Cortex of kidney (tissue), 1 donor: ENCODE results near the gene RUVBL1.

Source experiments
- DNase-seq: peaks from one replicate; lab custom pipeline; 2025; lab: John Stamatoyannopoulos, UW

The RUVBL1 gene

DNA sequence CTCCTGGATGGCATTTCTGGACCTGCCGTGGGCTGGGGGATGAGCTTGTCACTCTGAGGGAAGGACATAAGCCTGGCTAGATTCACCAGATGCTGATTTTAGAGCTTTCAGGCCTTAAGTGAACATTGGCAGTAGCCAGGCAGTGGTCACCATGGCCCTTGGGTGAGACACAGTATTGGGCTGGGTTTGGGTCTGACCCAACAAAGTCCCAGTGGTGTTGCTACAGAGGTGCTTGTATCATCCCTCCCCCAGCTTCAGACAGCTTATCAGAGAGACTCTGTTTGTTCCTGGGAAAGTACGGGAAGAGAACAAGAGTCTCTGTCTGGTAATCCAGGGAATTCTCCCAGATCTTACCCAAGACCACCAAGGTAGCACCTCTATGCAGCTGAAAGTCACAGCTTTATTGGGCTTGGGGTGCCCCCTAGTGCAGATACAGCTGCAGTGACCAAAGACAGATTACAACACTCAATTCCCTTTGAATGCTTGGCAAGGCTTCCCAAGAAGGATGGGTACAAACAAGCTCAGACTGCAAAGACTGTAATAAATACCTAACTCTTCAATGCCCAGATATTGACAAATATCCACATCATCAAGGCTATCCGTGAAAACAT lies 9.8 kb upstream of the RUVBL1 start:
- no peak for DNase-seq

DNA sequence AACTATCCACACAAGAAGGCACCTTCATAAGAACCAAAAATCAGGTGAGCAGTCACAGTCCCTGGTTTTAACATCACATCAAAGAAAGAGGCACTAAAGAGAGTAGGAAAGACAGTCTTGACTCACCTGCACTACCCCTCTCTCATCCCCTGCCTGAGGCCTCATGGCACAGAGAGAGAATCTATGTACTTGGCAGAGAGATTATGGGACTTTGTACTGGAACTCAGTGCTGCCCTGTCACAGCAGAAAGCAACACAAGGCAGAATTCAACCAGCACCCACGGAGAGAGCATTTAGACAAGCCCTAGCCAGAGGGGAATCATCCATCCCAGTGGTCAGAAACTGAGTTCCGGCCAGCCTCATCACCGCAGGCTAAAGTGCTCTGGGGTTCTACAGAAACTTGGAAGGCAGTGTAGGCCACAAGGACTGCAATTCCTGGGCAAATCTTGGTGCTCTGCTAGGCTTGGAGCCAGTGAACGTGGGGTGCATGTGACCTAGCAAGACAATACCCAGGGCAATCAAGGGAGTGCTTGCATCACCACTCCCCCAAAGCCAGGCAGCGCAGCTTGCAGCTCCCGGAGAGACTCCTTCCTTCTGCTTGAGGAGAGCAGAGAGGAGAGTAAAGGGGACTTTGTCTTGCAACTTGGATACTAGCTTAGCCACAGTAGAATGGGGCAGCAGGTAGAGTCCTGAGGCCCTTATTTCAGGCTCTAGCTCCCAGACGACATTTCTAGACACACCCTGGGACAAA lies 8.5 kb upstream of the RUVBL1 start:
- no peak for DNase-seq

DNA sequence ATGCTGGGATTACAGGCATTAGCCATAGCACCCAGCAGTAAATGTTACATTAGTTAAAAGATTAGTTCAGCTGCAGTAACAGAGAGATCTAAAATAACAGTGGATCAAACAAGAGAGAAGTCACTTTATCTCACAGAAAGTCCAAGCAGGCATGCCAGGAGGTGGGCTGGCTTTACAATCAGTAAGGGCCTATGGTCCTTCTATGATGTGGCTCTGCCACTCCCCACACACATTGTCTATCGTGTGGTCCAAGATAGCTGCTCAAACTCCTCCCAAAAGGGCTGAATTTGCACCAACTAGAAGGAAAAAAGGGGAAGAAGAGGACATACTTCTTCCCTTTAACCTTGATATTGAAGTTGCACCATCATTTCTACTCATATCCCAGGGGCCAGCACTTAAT lies 4.6 kb upstream of the RUVBL1 start:
- DNase-seq, result no peak

DNA sequence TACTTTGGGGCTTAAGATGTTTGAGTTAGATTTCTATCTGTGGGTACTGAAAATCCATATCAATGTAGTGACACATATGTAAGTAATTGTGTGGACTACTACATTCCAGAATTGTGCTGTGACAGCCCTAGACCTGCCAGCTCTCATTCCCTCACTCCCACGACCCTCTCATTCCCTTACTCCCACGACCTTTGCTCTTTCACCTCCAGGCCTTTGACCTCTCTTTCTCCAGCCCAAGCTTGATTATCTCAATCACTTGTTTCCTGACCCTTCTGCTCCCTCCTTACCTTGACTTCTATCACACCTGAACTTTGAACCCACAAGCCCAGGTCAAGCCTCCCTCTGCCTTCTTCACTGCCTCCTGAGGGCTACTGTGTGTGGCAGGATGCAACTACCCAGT lies 3.6 kb upstream of the RUVBL1 start:
- DNase-seq, result no peak

DNA sequence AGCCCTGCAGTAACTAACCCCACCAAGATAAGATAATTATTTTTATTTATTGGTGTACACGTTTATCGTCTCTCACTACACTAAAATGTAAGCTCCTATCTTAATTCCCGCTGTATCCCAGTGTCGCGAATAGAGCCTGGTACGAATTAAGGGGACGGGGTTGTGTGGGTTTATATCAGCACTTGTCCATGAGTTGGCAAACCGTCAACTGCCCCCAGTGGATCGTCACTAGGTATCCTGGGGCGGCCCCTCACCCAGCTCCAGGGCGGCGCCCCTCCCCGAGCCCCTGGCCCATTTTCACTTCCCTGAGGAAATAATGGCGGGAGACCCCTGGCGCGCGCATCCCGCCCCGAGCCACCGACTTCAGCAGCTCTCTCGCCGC lies 465 bp downstream of the RUVBL1 start:
- DNase-seq, result no peak

DNA sequence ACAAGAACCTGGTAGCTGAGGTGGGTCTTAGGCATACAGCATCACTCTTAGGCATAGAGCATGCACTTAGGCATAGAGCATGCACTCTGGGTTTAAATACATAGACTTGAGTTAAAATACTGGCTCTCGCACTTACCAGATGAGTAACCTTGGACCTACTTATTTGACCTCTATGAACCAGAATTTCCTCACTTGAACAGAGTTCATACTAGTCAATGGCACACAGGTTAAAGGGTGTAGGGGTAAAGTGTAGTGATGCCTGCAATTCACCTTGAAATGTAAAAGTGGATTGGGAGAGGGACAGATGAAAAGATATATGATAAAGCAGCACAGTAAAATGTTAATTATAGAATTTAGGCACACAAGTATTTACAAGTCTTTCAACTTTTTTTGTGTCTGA lies 1.6 kb downstream of the RUVBL1 start:
- no peak for DNase-seq

DNA sequence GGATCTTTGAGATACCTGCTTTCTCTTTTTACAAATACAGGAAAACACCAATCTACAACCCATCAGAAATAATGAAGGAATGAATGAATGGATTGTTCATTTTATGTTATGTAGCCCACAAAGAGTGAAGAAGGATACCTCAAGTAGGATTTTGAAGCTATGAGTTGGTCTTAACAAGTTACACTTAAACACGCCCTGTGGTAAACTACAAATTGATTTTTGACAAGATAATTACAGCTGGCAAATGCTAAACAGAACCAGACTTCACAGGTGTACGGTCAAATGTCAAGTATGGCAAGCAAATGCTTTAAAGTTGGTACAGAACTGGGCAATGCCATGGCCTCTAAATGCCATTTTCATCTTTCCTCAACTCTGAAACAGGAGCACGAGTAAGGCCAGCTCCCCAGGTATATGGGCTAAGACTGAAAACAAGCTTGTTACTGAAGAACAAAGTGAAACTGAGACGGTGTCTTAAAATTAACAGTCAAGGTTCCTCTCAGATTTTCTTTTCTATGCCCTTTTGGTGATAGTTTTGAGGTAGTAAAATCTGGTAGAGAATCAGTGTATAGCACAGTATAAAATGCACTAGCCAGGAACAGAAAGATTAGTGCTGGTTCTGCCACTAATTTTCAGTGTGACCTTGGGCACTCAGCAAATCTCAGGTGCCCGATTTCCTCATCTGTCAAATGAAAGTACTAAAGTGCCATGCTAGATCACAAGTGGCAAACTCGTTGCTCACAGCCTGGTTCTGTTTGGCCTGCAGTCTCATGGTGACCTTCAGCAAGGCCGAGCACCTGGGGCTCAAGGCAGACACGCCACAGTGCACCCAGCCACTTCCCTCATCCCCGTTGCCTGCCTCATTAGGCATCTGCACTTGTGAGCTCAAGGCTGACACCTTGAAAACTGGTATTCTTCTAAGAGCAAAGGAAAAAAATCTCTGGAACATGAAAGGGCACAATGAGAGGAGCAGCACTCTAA lies 9.5 kb downstream of the RUVBL1 start:
- no peak for DNase-seq

DNA sequence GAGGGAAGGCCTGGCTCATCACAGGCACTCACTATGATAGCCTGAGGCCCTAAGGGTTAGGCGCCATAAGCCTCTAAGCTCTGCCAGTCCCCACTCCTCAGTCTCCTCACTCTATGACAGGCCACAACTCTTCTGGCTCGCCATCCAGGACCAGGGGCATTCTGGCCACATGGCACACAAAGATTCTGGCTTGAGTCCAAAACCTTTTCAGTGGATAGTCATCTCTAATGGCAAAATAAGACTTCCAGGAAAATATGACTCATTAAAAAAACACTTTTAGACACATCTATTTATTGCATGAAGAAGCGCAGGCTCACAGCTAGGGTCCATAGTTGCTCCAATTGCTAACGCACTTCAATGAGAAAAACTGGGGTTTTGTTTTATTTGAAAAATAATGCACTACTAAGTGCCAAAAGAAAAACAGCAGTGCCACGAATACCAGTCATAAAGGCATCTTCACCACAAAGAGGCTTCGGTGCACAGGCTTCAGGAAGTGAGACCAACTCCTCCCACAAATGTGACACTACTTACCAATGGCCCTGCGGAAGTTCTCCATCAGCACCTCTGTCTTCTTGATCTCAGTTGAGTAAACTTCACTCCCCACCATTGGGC lies 11.1 kb downstream of the RUVBL1 start:
- DNase-seq, result no peak

DNA sequence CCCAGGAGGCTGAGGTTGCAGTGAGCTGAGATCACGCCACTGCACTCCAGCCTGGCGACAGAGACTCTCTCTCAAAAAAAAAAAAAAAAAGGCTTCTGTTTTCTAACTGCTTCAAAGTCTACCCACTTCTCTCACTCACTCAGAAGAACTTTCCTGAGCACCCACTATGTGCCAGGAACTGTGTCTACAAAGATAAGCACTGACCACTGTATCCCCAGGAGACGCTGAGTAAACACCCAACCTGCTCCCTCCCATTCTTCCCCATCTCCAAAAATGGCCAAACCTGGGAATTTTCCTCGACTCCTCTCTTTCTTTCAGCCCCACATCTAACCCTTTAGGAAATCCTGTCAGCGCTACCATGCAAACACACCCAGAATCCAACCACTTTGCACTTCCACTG lies 12.5 kb downstream of the RUVBL1 start:
- DNase-seq, result no peak

DNA sequence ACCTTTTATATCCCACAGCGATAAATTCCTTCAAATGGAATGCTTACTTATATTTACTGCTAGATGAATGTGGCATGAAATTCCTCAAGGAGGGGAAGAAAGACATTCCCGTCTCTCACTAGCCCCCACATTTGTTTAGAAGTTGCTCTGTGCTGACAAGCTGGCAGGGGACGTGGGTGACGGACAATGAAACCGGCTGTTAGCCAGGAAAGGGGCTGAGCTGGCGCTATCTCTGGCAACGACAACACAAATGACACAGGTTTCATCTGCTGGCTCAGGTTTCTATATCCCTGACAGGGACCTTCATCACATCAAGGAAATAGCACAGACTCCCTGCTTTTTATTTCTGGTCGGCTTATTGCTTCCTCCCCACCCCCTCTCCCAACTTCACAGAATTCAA lies 15.8 kb downstream of the RUVBL1 start:
- no peak for DNase-seq

DNA sequence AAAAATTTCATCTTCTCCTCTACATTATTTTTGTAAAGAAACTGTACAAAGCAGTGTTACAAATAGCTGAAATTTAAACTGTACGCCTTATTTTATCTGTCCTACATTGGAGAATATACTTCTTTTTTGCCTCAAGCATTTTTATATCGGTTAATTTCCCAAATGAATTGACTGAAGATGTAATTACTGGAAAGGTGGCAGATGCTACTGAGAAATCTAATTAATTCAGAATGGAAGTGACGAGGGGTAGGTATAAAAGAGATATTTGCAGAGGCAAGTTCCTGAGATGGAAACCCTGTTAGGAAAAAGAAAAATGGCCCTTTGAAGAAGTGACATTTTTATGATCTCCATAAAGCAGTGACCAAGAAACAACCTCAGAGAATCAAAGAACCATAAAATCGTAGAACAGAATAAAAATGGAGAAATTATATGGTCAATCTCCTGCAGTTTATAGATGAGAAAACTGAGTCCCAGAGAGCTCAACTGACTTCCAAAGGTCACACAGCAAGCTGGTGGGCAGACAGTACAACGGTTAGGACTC lies 20.4 kb downstream of the RUVBL1 start:
- DNase-seq, result no peak

DNA sequence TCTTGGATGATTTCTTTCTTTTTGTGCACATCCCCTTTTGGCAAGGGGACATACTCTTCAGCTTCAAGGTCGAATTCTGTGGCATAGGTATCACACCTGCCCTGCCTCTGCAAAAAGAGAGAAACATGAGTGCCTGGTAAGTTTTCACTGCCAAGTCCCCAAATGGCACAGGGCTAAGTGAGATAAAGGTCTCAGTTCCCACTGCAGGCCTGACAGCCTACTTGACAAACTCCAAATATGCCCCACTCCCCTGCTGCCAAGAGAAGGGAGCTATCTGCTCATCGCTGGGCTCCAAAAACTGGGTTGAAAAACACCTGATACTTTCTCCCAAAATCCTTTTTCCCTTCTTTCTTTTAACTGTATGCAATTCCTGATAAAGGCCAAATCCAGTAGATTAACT lies 23.0 kb downstream of the RUVBL1 start:
- DNase-seq, result no peak

DNA sequence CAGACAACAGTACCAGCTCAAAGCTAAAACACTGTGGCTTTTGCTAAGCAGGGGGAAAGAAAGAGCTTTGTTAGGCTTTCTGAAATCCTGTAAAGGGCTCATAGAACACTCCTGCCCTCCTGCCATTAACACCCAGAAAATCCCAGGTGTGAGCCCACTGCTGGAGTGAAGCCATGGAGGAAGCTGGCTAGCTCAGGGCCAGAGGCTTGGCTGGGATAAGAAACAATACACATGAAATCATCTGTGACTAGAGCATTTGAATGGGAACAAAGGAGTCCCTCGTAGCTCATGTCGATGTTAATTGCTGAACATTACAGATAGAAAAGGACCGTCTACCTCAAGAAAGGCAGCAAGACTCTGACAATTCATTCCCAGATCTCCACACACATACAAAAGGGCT lies 23.5 kb downstream of the RUVBL1 start:
- DNase-seq, result no peak

DNA sequence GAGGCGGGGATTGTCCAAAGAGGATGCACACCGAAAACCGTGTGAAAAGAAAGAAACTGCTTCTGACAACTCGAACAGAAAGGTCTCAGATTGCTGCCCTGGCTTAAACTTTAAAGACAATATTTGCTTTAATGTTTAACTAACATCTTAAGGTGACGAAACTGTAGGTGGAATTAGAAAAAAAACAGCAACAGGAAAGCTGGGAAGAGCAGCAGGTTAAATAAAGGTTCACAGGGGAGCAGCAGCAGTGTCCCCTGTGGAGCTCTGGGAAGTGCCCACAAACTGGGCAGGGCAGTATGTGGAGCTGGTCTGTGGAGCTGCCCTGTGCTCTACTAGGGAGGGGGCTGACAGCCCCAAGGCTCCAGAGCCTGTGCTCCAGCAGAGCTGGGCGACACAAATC lies 25.4 kb downstream of the RUVBL1 start:
- DNase-seq, result no peak

DNA sequence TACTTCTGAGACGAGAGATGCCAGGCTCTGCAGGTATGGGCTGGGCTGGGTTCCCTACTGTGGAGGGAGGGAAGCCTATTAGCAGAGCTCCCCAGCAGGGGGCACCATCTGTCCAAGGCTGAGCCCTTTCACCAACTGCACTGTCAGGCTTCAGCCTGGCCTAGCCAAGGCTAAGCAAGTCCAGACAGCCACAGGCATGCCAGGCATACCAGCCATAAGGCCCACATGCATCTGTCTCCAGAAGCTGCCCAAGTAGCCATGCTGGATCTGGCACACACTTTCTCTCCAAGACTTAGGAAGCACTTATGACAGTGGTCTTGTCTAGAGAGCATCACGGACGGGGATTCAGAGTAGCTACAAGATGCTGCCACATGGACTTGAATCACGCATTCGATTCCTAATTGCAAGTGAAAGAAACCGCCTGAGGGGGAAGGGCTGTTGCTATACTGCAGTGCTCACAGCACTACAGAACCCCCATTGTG lies 28.3 kb downstream of the RUVBL1 start:
- DNase-seq, result no peak

DNA sequence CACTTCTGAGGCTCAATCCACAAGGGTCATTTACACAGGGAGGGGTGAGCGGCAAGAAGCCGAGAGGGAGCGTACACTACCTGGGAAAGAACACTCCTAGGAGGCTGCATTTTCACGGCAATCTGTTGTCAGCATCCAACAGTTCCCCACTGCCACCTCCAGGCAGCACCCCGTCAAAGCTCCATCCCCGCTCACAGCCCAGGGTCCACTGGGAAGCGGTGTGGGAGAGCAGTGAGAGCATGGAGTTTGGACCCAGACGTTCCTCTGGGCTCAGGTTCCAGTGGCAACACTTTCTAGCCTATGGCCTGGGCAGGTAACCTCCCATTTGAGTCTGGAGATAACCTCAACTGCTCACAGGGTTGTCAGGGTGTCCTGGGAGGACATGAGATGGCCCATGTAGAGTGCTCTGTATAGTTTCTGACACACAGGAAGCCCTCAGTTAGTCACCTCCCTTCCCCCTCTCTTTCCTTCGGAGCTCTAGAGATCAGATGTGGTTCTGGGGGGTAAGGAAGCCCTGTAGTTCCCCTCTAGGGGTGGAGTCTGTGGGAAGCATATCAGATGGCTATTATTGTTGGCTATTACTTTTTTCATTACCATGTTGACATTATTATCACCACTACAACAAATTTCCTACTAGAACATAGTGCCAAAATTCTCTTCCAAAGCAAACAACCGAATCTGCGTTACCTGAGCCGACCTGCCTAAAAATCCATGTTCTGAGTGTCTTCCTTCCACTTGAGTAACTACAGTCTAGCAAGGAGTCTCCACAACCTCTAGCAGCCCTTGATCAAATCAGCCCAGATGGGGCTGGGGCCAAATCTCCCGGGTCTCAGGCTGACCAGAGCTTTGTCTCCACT lies 29.1 kb downstream of the RUVBL1 start:
- no peak for DNase-seq

DNA sequence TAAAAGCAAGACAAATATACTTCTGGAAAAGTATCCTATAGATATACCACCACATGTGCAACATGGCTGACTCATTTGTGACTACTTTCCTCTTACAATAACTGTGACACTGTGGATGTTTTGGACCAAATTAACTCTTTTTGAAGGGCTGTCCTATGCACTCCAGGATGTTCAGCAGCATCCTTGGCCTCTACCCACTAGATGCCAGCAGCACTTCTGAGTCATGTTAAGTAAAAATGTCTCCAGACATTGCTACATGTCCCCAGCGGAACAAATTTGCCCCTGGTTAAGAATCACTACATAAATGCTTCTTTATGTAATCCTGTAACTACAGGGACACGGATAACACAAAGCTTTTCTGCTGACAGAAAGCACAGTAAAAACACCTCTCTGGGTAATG lies 32.0 kb downstream of the RUVBL1 start:
- DNase-seq, result no peak

DNA sequence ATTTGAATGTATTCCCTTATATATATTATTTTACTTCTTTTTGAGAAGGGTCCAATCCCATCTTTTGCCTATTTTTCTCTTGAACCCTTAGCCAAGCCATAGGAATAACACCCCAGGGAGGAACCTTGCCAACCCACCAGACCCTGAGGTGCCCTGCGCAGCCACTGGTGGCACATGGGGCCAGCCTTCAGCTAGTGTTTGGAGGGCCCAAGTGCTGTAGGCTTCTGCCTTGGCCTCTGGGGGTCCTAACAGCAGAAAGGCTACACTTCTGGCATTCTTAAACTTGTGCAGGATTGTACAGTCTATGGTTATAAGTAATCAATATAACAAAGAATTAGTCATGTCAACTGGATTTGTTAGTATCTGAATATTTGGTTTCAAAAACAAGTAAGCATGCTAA lies 34.5 kb downstream of the RUVBL1 start:
- no peak for DNase-seq

DNA sequence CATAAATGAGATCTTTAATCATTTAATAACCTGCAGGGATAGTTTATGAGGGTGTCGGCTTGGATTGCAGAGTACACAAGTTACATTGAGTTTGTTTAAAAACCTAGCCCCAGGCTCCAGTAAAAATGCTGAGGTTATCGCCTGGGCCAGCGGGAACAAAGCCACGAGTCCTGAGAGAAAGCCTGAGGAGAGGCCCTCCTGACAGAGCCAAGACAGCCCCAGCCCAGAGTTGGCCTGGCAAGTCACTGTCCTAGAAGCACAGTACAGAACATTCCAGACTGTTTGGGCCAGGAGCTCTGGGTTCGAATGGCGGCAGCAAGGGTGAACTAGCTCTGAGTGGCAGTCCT lies 39.0 kb downstream of the RUVBL1 start:
- no peak for DNase-seq

DNA sequence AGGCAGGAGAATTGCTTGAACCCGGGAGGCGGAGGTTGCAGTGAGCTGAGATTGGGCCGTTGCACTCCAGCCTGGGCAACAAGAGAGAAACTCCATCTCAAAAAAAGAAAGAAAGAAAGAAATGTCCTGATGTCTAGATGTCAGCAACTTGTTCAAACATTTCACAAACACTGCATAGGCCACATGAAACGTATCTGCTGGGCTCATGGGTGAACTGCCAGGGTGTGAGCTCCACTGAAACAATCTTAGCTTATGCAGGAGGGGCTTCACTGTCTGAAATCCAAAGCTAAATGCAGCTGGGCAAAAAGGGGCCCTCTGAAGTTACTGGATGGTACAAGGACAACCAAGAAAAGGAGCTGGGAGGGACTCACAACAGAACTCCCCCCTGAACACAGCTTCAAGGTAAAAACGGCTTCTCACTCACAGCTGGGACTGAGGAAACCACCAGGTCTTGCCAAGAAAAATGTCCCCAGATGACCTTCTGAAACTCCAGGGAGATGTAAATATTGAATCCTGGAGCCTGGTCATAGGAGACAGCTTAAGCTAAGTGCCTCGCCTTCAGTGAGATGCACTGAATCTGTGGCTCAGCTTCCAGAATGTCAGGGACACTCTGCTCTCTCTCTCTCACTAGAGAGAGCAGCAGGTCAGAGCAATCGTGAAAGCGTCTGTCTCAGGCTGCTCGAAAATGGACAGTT lies 39.5 kb downstream of the RUVBL1 start:
- DNase-seq, result no peak

DNA sequence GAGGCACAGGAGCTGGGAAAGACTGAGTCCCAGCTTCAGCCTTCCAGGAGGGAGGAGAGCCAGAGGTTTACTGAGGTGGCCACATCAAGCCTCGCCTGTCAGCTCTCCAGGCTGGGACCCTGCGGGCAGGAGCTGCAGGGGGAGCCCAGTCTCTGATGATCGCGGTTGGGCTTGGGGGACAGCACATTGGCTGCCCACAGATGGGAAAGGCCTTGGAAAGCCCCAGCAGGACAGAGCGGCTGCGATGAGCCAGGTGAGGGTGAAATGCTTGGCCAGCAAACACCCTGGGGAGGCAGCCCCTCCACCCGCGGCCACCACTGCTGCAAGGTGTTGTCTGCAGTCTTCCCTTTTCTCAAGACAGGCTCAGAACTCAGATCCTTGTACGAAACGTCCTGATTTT lies 40.2 kb downstream of the RUVBL1 start:
- DNase-seq, result no peak
